Activated gamma-delta T cell (primary cell): ENCODE data around the gene NFAM1.

Experiments
- DNase-seq: peaks from one replicate; lab custom pipeline; 2025; lab: John Stamatoyannopoulos, UW

NFAM1 gene

DNA sequence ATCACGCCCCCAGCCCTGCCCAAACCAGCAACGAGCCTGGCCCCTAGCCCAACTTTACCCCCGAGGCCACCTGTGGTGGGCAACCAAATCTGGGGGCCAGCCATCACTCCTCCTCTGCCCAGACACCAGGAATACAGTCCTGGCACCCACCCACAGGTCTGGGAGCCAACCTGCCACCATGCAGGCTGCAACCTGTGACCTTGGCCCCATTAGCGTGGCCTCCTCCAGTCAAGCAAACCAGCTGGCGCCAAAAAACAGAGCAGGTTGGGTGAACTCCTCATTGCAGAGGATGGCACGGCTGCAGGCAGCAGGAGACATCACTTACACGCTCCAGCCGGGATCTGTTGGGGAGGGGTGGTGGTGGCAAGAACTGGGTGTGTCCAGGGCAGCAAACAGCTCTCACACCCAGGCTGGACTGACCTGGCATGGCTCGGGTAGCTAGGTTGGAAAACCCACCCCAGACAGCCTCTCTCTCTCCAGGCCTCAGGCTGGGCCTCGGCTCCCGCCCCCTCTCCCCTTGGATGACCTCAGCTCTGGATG lies 96.3 kb downstream of the NFAM1 start:
- DNase-seq, result no peak

DNA sequence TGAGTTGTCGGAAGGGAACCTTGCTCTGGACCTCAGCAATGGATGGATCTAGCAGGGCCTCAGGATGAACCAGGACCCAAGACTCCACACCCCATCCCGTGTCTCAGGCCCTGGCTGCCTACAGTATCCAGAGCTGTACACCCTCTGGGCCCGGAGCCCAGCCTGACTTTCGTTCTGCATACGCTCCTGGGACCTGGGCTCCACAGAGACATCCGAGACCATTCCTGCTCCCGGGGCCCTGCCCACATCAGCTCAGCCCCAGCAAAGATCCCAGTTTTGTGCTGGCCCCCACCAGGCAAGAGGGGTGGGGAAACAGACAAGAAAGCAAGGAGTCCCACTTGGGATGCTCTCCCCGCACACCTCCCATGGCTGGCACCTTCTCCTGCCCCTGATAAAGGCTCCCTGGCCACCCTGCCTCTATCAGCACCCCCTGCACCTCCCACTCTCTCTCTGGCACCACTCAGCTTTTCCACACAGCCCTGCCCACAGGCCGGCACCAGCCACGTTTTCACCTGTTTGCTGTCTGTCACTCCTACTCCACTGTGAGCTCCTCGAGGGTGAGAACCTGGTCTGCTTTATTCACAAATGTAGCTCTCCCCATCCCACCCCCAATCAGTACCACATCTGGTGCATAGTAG lies 97.2 kb downstream of the NFAM1 start:
- no peak for DNase-seq

DNA sequence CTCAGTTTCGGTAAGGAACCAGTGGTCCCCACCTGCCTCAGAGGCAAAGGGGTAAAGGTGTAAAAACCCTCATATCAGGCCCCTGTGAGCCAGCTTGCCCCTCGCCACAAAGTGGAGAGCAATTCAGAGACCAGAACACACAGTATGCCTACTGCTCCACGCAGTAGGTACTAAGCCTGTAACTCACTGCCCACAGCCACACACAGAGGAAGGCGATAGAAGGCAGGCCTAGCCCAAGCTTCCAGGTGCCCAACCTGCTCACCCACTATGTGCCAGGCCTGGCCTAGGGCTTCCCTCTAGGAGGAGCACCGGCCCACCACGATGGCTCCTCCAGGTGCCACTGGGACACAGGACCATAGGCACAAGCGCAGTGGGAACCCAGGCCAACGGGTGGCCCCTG lies 98.7 kb downstream of the NFAM1 start:
- DNase-seq, result no peak

DNA sequence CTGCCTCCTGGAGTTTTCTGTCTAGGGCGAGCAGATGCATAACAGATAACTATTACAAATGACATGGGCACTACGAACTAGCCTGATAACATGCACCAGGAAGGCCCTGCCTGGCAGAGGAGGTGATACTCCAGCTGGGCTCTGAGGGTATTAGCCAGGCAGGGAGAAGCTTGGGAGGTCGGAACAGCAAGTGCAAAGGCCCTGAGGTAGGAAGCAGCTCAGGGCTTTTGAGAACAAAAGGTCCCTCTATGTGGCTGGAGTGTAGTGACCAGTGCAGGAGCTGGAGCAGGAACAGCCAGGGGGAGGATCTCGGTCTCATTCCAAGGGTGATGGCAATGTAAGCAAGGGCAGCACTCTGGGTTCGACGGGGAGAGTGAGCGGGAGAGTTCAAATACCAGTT lies 100.1 kb downstream of the NFAM1 start:
- no peak for DNase-seq

DNA sequence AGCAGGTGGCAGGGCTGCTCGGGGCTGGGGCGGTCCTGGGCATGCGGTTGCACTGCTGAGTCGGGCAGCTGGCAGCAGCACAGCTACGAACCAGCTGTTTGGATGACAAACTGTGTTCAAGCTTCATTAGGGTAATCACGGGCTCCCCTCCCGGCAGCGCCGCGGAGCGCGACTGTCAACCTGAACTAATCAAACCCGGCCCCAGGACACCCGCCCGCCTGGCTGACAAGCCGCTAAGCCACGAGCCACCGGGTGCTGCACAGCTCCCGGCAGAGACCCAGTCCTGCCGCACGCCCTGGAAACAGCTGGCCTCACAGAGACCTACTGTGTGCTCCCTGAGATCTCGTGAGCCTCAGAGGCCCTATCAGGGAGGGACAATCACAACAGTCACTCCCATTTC lies 101.2 kb downstream of the NFAM1 start:
- DNase-seq, result no peak
